Hepatocyte (in vitro differentiated cells): ENCODE results near the gene LVRN.

ENCODE experiments used
- EZH2 ChIP-seq: fragments of 200-600 bp; sonication (generic); IDR thresholded peaks from 2 replicates; pipeline ENCODE4 v1.6.1; 2016; ENCODE audit warnings: antibody characterized with exemption, mild to moderate bottlenecking, borderline replicate concordance
- EZH2phosphoT487 ChIP-seq: fragments of 200-600 bp; sonication (generic); IDR thresholded peaks from one replicate; pipeline ENCODE4 v1.6.1; 2018; ENCODE audit warnings: antibody characterized with exemption, mild to moderate bottlenecking, low read depth, moderate library complexity; ENCODE audit not compliant: unreplicated experiment, severe bottlenecking
- TF ChIP-seq, protein P1 (sequence below): fragments of 200-600 bp; sonication (generic); IDR thresholded peaks from 2 replicates; pipeline ENCODE4 v1.5.1; 2016; ENCODE audit warnings: antibody characterized with exemption, mild to moderate bottlenecking; ENCODE audit not compliant: poor library complexity

DNA sequence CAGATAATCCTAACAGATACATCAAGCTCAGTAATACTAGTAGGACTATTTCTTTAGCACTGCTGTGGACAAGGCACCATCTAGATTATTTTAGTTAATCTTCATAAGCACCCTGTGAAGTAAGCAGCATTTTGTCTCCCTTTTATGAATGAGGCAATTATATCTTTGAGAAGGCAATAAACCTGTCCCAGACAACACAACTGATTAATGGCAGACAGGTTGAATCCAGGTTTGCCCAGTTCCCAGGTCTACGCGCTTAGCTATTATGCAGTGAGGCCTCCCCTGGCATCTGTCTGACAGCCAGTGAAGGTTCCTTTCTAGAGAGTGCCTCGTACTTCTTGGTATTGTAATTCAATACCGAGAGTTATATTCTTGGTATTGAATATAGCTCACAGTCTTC is 9.7 kb upstream of the LVRN start:
- TF ChIP-seq, protein P1, sequence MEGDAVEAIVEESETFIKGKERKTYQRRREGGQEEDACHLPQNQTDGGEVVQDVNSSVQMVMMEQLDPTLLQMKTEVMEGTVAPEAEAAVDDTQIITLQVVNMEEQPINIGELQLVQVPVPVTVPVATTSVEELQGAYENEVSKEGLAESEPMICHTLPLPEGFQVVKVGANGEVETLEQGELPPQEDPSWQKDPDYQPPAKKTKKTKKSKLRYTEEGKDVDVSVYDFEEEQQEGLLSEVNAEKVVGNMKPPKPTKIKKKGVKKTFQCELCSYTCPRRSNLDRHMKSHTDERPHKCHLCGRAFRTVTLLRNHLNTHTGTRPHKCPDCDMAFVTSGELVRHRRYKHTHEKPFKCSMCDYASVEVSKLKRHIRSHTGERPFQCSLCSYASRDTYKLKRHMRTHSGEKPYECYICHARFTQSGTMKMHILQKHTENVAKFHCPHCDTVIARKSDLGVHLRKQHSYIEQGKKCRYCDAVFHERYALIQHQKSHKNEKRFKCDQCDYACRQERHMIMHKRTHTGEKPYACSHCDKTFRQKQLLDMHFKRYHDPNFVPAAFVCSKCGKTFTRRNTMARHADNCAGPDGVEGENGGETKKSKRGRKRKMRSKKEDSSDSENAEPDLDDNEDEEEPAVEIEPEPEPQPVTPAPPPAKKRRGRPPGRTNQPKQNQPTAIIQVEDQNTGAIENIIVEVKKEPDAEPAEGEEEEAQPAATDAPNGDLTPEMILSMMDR = no peak
- TF ChIP-seq EZH2 = no peak
- no peak for TF ChIP-seq EZH2phosphoT487
